HG03354 (cell line): ENCODE data around the gene TLE4.
"Not testable (repeated sequence)": the region's sequence is repeated elsewhere in the genome, so short reads cannot be mapped to it uniquely, and the experiment has no call there.

Experiments used
- ATAC-seq: cut with Tn5 transposase; IDR thresholded peaks from one replicate; pipeline ENCODE4 v1.9.1; 2021; ENCODE audit warnings: mild to moderate bottlenecking; ENCODE audit not compliant: unreplicated experiment, poor library complexity, severe bottlenecking

TLE4 gene

GRCh38 chr9:79630521-79631403 lies 59.0 kb downstream of the TLE4 start:
- ATAC-seq, result no peak

- ATAC-seq, result no peak
Observed at GRCh38 chr9:79632060-79632459, 60.3 kb downstream of the TLE4 start.

GRCh38 chr9:79632705-79633104 lies 60.9 kb downstream of the TLE4 start:
- no peak for ATAC-seq

- no peak for ATAC-seq
Observed at GRCh38 chr9:79633558-79633957, 61.8 kb downstream of the TLE4 start.

GRCh38 chr9:79637177-79637925 lies 65.6 kb downstream of the TLE4 start:
- no peak for ATAC-seq

- no peak for ATAC-seq
Observed at GRCh38 chr9:79638806-79639205, 67.0 kb downstream of the TLE4 start.

GRCh38 chr9:79639354-79639753 lies 67.6 kb downstream of the TLE4 start:
- ATAC-seq, result no peak

GRCh38 chr9:79640067-79640466 lies 68.3 kb downstream of the TLE4 start:
- ATAC-seq, result not testable (repeated sequence)

GRCh38 chr9:79641070-79641469 lies 69.3 kb downstream of the TLE4 start:
- no peak for ATAC-seq

GRCh38 chr9:79642671-79643070 lies 70.9 kb downstream of the TLE4 start:
- ATAC-seq, result no peak

- ATAC-seq, result no peak
Observed at GRCh38 chr9:79644048-79644447, 72.3 kb downstream of the TLE4 start.

GRCh38 chr9:79644601-79645000 lies 72.8 kb downstream of the TLE4 start:
- ATAC-seq, result no peak

GRCh38 chr9:79645110-79645509 lies 73.3 kb downstream of the TLE4 start:
- no peak for ATAC-seq

GRCh38 chr9:79646096-79646495 lies 74.3 kb downstream of the TLE4 start:
- ATAC-seq, result no peak

GRCh38 chr9:79651251-79651795 lies 79.6 kb downstream of the TLE4 start:
- ATAC-seq, result no peak

GRCh38 chr9:79652598-79652997 lies 80.8 kb downstream of the TLE4 start:
- no peak for ATAC-seq

GRCh38 chr9:79654591-79655382 lies 83.0 kb downstream of the TLE4 start:
- not testable (repeated sequence) for ATAC-seq

GRCh38 chr9:79655551-79655950 lies 83.8 kb downstream of the TLE4 start:
- no peak for ATAC-seq

- ATAC-seq, result no peak
Observed at GRCh38 chr9:79656169-79656568, 84.4 kb downstream of the TLE4 start.

GRCh38 chr9:79657891-79658290 lies 86.1 kb downstream of the TLE4 start:
- ATAC-seq, result no peak
